ENCODE measurements around the gene DLG4. TPM values are rescaled to one million over a fixed set of nuclear protein-coding genes. Genes with fewer than 3 reads are reported as not detected.

Gene DLG4
- total and polyA plus RNA-seq, 7 donors: 1.6 to 27.4 (median 14.6) TPM

DNA sequence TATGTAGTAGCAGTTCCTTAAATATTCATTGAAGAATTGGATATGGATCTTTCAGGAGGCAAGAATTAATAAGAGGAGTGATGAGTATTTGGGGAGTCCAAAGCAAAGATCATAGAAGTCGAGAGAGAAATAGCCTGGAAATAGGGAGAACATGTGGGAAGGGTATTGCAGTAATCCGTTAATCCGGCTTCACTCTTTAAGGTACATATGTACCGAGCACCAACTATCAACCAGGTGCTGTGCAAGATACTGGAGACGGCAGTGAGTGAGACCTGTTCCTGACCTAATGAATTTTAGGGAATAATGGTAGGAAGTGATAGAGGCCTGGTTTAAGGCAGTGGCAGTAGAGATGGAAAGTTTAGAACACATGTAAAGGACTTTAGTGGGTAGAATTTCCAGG, 33.4 kb upstream of the DLG4 start:
- H3K9me3 ChIP-seq: no peaks in the 10 kb centered on the region
- H3K27me3 ChIP-seq: no peaks in the 10 kb centered on the region
- no peak for DNase-seq
- H3K4me1 ChIP-seq: peaks cover 0 to 43% (median 35%) of the 10 kb centered on the region in 4 donors
- WGBS, 2 donors: 34 to 77% methylated on average over 5 of the region's 5 CpGs
- intact Hi-C loops (cut with DNase I): loop anchor here (2.0 to 10.0 kb wide), 2 partner anchors 28 to 312 kb away; partner anchors contain the start of genes SENP3 and SLC2A4
- peak overlapping the region; percentile 79 to 99 (median 88) for H3K4me3 ChIP-seq
- TF ChIP-seq POLR2A (IDR thresholded peaks at IDR 0.05): no peak
- TF ChIP-seq, protein P1, sequence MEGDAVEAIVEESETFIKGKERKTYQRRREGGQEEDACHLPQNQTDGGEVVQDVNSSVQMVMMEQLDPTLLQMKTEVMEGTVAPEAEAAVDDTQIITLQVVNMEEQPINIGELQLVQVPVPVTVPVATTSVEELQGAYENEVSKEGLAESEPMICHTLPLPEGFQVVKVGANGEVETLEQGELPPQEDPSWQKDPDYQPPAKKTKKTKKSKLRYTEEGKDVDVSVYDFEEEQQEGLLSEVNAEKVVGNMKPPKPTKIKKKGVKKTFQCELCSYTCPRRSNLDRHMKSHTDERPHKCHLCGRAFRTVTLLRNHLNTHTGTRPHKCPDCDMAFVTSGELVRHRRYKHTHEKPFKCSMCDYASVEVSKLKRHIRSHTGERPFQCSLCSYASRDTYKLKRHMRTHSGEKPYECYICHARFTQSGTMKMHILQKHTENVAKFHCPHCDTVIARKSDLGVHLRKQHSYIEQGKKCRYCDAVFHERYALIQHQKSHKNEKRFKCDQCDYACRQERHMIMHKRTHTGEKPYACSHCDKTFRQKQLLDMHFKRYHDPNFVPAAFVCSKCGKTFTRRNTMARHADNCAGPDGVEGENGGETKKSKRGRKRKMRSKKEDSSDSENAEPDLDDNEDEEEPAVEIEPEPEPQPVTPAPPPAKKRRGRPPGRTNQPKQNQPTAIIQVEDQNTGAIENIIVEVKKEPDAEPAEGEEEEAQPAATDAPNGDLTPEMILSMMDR (IDR thresholded peaks at IDR 0.05): no peak
- peaks cover 5 to 41% (median 28%) of the 10 kb centered on the region in 4 donors for H3K36me3 ChIP-seq
- peak overlapping the region; percentile 97 to 99 (median 98) for H3K27ac ChIP-seq

DNA sequence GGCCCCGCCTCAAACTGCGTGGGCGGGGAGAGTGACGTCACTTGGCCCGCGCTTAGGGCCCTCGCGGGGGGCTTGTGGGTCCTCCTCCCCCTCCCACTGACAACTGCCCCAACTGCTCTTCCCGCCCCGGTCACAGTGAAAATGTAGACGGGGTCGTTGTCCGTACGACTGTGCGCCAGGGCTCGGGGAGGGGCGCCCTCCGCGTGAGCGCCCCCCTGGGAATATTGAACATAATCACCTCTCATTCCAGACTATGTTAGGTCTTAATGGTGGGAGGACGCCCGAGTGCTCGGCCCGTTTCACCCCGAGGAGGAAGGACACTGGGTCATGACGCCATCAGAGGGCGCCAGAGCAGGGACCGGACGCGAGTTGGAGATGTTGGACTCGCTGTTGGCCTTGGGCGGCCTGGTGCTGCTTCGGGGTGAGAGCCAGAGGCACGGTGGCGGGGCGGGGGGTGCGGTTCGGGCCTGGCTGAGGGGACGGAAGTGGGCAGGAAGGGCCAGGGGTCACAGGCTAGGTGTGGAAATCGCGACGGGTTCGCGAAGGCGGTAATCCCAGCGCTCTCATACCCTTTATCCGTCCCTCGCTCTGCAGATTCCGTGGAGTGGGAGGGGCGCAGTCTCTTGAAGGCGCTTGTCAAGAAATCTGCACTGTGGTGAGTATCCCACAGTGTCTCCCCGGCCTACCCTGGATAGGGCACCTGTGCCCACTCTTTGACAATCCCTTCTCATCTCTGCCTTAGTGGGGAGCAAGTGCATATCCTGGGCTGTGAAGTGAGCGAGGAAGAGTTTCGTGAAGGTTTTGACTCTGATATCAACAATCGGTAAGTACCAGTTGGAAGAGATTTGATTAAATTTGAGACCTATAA, 32.8 kb upstream of the DLG4 start, which contains the start of gene ELP5:
Gene ELP5, plus strand, starts transcription at position 40 of the 868 bp plus-strand sequence. Its CDS starts 336 bp downstream, at position 376.
- Histone ChIP-seq H3K4me3 (peak within 1 kb of the TSS; percentile 79 to 99 (median 88)), H3K27ac (peak within 1 kb of the TSS; percentile 97 to 99 (median 98)), H3K4me1 (peaks cover 0 to 43% (median 35%) of the 10 kb centered on the region in 4 donors), H3K36me3 (peaks cover 5 to 35% (median 22%) of the 10 kb centered on the region in 4 donors), H3K27me3 (no peaks in the 10 kb centered on the region), H3K9me3 (no peaks in the 10 kb centered on the region)
- DNase-seq: peak; percentile 97
- WGBS, 2 donors: 0 to 1% methylated on average over 55 of the region's 55 CpGs
- TF ChIP-seq POLR2AphosphoS5 (IDR thresholded peaks at IDR 0.05) (peak; percentile 42 to 82 (median 76)), EP300 (IDR thresholded peaks at IDR 0.05) (peak in 2 of 4 donors; percentile 38 to 41), POLR2A (IDR thresholded peaks at IDR 0.05) (no peak)
- TF ChIP-seq, protein P1 (IDR thresholded peaks at IDR 0.05): no peak
- intact Hi-C loops (cut with DNase I): loop anchor here (2.0 to 10.0 kb wide), 2 partner anchors 28 to 312 kb away; partner anchors contain the start of genes SENP3 and SLC2A4

DNA sequence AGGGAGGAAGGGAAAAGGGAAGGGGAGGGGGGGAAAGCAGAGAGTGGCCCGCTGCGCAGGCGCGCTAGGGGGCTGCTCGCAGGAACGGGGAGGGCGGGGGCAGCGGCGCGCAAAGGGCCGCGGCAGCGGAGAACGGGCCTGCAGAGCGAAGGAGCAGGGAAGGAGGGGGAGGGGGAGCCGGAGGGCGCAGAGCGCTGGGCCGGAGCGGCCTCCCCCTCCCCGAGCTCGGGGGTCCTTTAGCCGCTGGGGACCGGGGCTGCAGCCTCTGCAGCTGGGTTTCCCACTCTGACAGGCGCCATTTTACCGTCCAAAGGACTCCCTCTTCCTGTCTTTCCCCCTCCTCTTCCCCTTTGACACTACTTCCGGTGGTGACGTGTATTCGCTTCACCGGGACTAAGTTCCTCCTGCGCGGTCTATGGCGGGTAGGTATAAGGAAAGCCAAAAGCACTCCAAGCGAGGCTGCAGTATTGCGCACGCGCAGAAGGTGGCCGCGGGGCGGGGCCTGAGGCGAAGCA, 32.1 kb upstream of the DLG4 start, which contains the start of gene CTDNEP1:
Gene CTDNEP1, minus strand, starts transcription at position 74 of the 515 bp plus-strand sequence. CDS start 438 bp downstream, outside the sequence.
- peaks cover 0 to 43% (median 35%) of the 10 kb centered on the region in 4 donors for H3K4me1 ChIP-seq
- no peaks in the 10 kb centered on the region for H3K27me3 ChIP-seq
- 0 to 1% methylated on average over 41 of the region's 41 CpGs for WGBS, 2 donors
- H3K4me3 ChIP-seq: peak within 1 kb of the TSS; percentile 79 to 99 (median 88)
- H3K36me3 ChIP-seq: peaks cover 5 to 30% (median 22%) of the 10 kb centered on the region in 4 donors
- intact Hi-C loops (cut with DNase I): loop anchor here (2.0 to 10.0 kb wide), 3 partner anchors 29 to 313 kb away; partner anchors contain the start of genes SENP3 and SLC2A4
- DNase-seq: peak; percentile 99
- H3K9me3 ChIP-seq: no peaks in the 10 kb centered on the region
- TF ChIP-seq POLR2A (IDR thresholded peaks at IDR 0.05) (peak in 1 of 2 donors; percentile 51), POLR2AphosphoS5 (IDR thresholded peaks at IDR 0.05) (peak; percentile 46 to 80 (median 71)), EP300 (IDR thresholded peaks at IDR 0.05) (peak in 1 of 4 donors; percentile 16)
- TF ChIP-seq, protein P1 (IDR thresholded peaks at IDR 0.05): no peak
- peak within 1 kb of the TSS; percentile 97 to 99 (median 98) for H3K27ac ChIP-seq

DNA sequence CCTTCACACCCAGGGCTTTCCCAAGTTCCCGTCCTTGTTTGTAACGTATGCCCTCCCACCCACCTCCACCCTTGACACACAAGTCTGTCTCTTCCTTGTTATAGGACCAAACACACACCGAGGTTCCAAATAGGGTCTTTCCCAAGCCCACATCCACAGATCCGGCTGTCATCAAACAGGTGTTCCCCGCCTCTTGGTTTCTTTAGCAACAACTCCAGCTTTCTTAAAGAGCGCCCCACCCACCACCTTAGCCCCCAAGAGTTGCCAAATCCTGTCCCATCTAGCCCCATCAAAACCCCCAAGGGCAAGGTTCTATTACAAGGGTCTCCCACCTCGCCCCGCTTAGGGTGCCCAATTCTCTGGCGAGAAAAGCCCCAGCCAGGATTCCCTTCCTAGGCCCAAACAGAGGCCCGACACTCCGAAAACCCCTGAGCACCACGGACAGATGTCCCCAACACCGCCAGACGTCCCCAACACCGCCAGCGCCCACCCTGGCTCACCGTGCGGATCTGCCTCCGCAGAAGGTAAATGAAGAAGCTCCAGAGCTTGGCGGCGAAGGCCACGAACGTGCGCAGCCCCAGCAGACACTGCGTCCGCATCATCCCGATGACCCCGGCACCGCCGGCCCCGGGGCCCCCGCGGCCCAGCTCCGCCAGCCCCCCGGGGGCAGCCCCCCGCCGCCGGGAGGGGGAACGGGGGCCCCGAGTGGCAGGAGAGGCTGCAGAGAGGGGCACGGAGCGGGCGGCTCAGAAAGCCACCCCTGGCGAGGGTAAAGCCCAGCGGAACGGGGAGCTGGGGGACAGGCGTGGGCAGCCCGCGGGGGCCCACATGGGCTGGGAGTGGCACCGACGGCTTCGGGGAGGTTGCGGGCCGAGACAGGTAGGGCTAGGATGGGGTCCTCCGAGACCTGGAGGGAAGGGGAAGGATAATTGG, 31.3 kb upstream of the DLG4 start:
- Histone ChIP-seq H3K27ac (peak overlapping the region; percentile 97 to 99 (median 98)), H3K4me1 (peaks cover 0 to 43% (median 35%) of the 10 kb centered on the region in 4 donors), H3K9me3 (no peaks in the 10 kb centered on the region), H3K36me3 (peaks cover 8 to 30% (median 28%) of the 10 kb centered on the region in 4 donors), H3K4me3 (peak overlapping the region; percentile 79 to 99 (median 88)), H3K27me3 (no peaks in the 10 kb centered on the region)
- intact Hi-C loops (cut with DNase I): loop anchor here (2.0 to 10.0 kb wide), 2 partner anchors 46 to 314 kb away; partner anchors contain the start of gene SENP3
- DNase-seq: no peak
- WGBS, 2 donors: 1% methylated on average over 55 of the region's 55 CpGs
- TF ChIP-seq POLR2AphosphoS5 (IDR thresholded peaks at IDR 0.05) (no peak), POLR2A (IDR thresholded peaks at IDR 0.05) (no peak), EP300 (IDR thresholded peaks at IDR 0.05) (no peak)
- TF ChIP-seq, protein P1 (IDR thresholded peaks at IDR 0.05): no peak
